Measurements from ENCODE around the gene GLT6D1. TPM values are rescaled to one million over a fixed set of nuclear protein-coding genes. Genes with fewer than 3 reads are reported as not detected.

The GLT6D1 gene
- total and polyA plus RNA-seq, 9 donors, result not detected

DNA sequence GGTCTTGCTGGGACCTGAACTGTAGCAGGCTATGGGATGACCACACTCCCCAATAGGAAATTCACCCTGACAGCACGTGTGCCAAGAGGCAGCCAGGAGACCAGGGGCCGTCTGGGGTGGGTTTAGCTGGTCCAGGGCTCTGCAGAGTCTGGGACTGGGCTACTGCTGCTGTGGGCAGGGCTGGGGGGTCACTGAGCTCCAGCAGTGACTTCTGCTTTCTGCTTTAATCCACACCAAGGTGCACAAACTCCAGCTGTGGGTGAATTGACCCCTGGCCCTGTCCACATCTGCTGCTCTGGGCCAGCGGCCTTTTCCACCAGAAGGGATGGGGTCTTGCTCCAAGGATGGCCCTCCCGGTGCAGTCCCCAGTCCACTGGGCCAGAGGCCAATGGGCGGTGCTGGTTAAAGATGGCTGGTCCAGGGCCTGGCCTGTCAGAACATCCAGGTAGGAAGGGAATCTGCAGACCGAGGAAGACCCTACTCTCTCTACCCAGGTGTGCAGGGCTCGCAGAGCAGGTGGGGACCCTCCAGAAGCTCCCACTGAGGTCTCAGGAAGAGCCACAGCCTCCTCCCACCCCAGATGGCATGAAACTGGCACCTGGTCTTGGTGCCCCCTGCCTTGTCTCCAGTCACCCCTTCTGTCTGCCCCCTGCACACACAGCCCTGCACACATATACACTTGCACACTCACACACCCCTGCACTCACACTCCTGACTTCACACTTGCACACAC, 28.0 kb downstream of the GLT6D1 start:
- Histone ChIP-seq H3K27me3 (no peaks in the 10 kb centered on the region), H3K36me3 (no peaks in the 10 kb centered on the region), H3K27ac (no peak overlapping the region), H3K4me3 (no peak overlapping the region), H3K4me1 (ENCODE audit: insufficient read depth) (no peaks in the 10 kb centered on the region), H3K9me3 (no peaks in the 10 kb centered on the region)
- 82 to 94% (median 85%) methylated on average over 7 of the region's 7 CpGs for WGBS, 3 donors
- intact Hi-C loops (cut with DNase I), result no loop called here
- TF ChIP-seq POLR2A (IDR thresholded peaks at IDR 0.05) (no peak), EP300 (IDR thresholded peaks at IDR 0.05) (no peak)
- TF ChIP-seq, protein P1, sequence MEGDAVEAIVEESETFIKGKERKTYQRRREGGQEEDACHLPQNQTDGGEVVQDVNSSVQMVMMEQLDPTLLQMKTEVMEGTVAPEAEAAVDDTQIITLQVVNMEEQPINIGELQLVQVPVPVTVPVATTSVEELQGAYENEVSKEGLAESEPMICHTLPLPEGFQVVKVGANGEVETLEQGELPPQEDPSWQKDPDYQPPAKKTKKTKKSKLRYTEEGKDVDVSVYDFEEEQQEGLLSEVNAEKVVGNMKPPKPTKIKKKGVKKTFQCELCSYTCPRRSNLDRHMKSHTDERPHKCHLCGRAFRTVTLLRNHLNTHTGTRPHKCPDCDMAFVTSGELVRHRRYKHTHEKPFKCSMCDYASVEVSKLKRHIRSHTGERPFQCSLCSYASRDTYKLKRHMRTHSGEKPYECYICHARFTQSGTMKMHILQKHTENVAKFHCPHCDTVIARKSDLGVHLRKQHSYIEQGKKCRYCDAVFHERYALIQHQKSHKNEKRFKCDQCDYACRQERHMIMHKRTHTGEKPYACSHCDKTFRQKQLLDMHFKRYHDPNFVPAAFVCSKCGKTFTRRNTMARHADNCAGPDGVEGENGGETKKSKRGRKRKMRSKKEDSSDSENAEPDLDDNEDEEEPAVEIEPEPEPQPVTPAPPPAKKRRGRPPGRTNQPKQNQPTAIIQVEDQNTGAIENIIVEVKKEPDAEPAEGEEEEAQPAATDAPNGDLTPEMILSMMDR (IDR thresholded peaks at IDR 0.05), result no peak
- DNase-seq, result no peak

DNA sequence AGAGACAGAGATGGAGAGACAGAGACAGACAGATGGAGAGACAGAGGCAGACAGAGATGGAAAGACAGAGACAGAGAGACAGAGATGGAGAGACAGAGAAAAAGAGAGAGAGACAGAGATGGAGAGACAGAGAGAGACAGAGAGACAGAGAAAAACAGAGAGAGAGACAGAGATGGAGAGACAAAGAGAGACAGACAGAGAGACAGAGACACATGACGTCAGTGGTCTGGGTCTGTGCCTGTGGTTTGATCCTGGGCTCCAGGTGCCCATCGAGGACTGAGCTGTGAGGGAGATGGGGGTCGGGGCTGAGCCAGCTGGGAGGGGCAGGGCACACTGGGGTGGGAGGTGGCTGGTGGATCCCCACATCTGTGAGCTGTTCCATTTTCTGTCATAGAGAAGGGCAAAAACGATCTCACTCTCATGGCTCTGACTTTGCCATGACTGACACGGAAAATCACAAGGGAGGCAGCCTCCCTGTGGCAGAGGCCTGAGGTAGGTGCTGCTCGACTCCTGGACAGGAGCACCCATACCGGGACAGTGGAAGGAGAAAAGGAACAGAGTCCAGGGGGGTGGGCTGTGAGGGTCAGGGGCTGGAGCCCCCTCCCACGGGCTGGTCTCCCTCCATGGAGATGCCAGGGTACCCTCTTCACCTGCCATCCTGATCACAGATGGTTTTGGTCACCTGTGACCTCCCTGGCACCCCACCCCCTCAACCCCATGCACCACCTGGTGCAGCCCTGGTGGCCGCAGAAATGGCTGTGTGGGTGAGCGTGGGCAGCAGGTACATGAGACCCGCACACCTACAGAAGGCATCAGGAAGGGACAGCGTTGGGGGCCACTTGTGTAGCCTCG, 28.8 kb downstream of the GLT6D1 start:
- TF ChIP-seq EP300 (IDR thresholded peaks at IDR 0.05) (no peak), POLR2A (IDR thresholded peaks at IDR 0.05) (no peak)
- TF ChIP-seq, protein P1 (IDR thresholded peaks at IDR 0.05), result no peak
- 76 to 82% (median 81%) methylated on average over 13 of the region's 13 CpGs for WGBS, 3 donors
- Histone ChIP-seq H3K4me1 (ENCODE audit: insufficient read depth) (no peaks in the 10 kb centered on the region), H3K9me3 (no peaks in the 10 kb centered on the region), H3K27ac (no peak overlapping the region), H3K27me3 (no peaks in the 10 kb centered on the region), H3K4me3 (no peak overlapping the region), H3K36me3 (no peaks in the 10 kb centered on the region)
- intact Hi-C loops (cut with DNase I), result no loop called here
- DNase-seq, result no peak

DNA sequence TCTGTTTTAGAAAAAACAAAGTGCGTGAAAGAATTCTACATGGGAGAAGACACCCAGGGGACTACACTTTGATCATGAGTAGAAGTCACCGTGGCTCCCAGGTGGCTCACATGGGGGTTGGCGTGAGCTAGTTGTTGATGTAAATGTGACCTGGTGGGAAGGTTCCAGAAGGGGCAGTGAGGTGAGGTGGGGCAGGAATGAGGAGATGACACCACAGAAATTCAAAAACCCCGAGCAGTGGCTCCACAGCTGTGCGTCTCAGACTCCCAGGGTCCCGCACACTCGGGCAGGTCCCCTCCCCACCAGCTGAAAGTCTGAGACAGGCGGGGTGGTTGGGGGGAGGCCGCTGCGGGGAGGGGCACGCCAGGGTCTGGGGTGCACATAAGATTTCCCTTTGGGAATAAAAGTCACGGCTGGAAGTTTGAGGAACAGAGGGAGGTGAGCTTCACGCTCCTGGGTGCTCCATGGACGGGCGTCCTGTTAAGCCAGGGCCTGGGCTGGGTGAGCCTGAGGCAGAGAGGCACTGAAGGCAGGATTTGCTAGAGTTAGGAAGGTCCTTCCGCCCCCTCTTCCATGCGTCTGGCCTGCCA, 29.9 kb downstream of the GLT6D1 start:
- TF ChIP-seq EP300 (IDR thresholded peaks at IDR 0.05), result no peak
- TF ChIP-seq, protein P1 (IDR thresholded peaks at IDR 0.05), result no peak
- no peak for TF ChIP-seq POLR2A (IDR thresholded peaks at IDR 0.05)
- H3K4me3 ChIP-seq, result no peak overlapping the region
- intact Hi-C loops (cut with DNase I), result loop anchor here in 2 of 4 donors (5.0 to 10.0 kb wide), 2 partner anchors 93 to 95 kb away; partner anchors contain the start of gene KCNT1 (in 2 of the 2)
- no peaks in the 10 kb centered on the region for H3K27me3 ChIP-seq
- no peak overlapping the region for H3K27ac ChIP-seq
- 76 to 79% (median 78%) methylated on average over 17 of the region's 17 CpGs for WGBS, 3 donors
- H3K36me3 ChIP-seq, result no peaks in the 10 kb centered on the region
- no peak for DNase-seq
- H3K4me1 ChIP-seq (ENCODE audit: insufficient read depth), result peaks cover 2% of the 10 kb centered on the region
- no peaks in the 10 kb centered on the region for H3K9me3 ChIP-seq

DNA sequence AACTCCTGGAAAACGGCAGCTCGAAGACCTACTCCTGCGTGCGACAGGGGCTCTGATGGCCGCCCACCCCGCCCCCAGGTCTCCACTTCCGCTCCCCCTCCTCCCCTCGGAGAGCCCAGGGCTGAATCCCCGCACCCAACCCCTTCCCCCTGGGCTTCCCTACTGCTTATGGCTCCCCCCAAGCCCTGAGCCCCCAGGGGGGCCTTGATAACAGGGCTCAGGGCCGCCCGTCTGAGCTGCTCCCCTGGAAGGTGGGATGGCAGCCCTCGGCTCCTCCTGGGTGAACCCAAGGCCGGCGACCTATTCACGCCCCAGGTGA, 30.4 kb downstream of the GLT6D1 start:
- no peak for DNase-seq
- intact Hi-C loops (cut with DNase I), result loop anchor here in 2 of 4 donors (5.0 to 10.0 kb wide), 2 partner anchors 93 to 96 kb away; partner anchors contain the start of gene KCNT1 (in 2 of the 2)
- Histone ChIP-seq H3K4me3 (no peak overlapping the region), H3K9me3 (no peaks in the 10 kb centered on the region), H3K4me1 (ENCODE audit: insufficient read depth) (peaks cover 4% of the 10 kb centered on the region), H3K27ac (no peak overlapping the region), H3K27me3 (no peaks in the 10 kb centered on the region), H3K36me3 (no peaks in the 10 kb centered on the region)
- TF ChIP-seq POLR2A (IDR thresholded peaks at IDR 0.05), result no peak
- TF ChIP-seq, protein P1 (IDR thresholded peaks at IDR 0.05), result no peak
- 64 to 81% (median 76%) methylated on average over 12 to 15 of the region's 15 CpGs for WGBS, 3 donors
